Ishikawa (cell line): ENCODE results near the gene SZT2.

Experiments used
- CEBPB ChIP-seq: IDR thresholded peaks from 2 replicates; pipeline ENCODE4 v1.6.1; 2012
- CREB1 ChIP-seq: IDR thresholded peaks from 2 replicates; pipeline ENCODE4 v1.6.1; 2012; ENCODE audit warnings: low read depth
- EGR1 ChIP-seq: IDR thresholded peaks from 2 replicates; pipeline ENCODE4 v1.6.1; 2012
- EP300 ChIP-seq: IDR thresholded peaks from 2 replicates; pipeline ENCODE4 v1.6.1; 2012; ENCODE audit warnings: borderline replicate concordance
- FOXM1 ChIP-seq: IDR thresholded peaks from 2 replicates; pipeline ENCODE4 v1.6.1; 2012; ENCODE audit warnings: low read depth, borderline replicate concordance
- MAX ChIP-seq: IDR thresholded peaks from 2 replicates; pipeline ENCODE4 v1.6.1; 2012
- NFIC ChIP-seq: IDR thresholded peaks from 2 replicates; pipeline ENCODE4 v1.6.1; 2012
- RAD21 ChIP-seq: IDR thresholded peaks from 2 replicates; pipeline ENCODE4 v1.6.1; 2012; ENCODE audit warnings: low read depth
- REST ChIP-seq: IDR thresholded peaks from 2 replicates; pipeline ENCODE4 v1.6.1; 2012; ENCODE audit warnings: low read depth, mild to moderate bottlenecking
- TAF1 ChIP-seq: IDR thresholded peaks from 2 replicates; pipeline ENCODE4 v1.6.1; 2012; ENCODE audit warnings: low read depth, mild to moderate bottlenecking
- TCF12 ChIP-seq: IDR thresholded peaks from 2 replicates; pipeline ENCODE4 v1.6.1; 2012; ENCODE audit warnings: low read depth
- TEAD4 ChIP-seq: IDR thresholded peaks from 2 replicates; pipeline ENCODE4 v1.6.1; 2012
- USF1 ChIP-seq: IDR thresholded peaks from 2 replicates; pipeline ENCODE4 v1.6.1; 2012
- YY1 ChIP-seq: IDR thresholded peaks from 2 replicates; pipeline ENCODE4 v1.6.1; 2012; ENCODE audit warnings: low read depth
- ZBTB7A ChIP-seq: IDR thresholded peaks from 2 replicates; pipeline ENCODE4 v1.6.1; 2012; ENCODE audit warnings: low read depth

SZT2 gene

GRCh38 chr1:43381612-43382011 is 8.1 kb upstream of the SZT2 start:
- TF ChIP-seq FOXM1, result no peak
- no peak for TF ChIP-seq TEAD4
- no peak for TF ChIP-seq YY1
- TF ChIP-seq USF1, result no peak
- no peak for TF ChIP-seq TAF1
- no peak for TF ChIP-seq RAD21
- TF ChIP-seq CREB1, result no peak
- no peak for TF ChIP-seq ZBTB7A
- TF ChIP-seq MAX, result no peak
- no peak for TF ChIP-seq EGR1
- TF ChIP-seq TCF12, result no peak
- no peak for TF ChIP-seq REST
- no peak for TF ChIP-seq NFIC
- TF ChIP-seq EP300, result no peak
- no peak for TF ChIP-seq CEBPB

- TF ChIP-seq MAX (no peak), TCF12 (no peak), RAD21 (no peak), EGR1 (no peak), CREB1 (no peak), REST (no peak), TEAD4 (no peak)
These were observed 7.5 kb upstream of the SZT2 start for GRCh38 chr1:43382027-43382779.

GRCh38 chr1:43383449-43383848 is 6.2 kb upstream of the SZT2 start:
- TF ChIP-seq ZBTB7A (no peak), REST (no peak), CREB1 (no peak), TAF1 (no peak), RAD21 (peak; percentile 21; the same call in 1 of the 2 replicates)

GRCh38 chr1:43386676-43387075 is 3.0 kb upstream of the SZT2 start:
- TF ChIP-seq FOXM1 (no peak), TEAD4 (no peak), RAD21 (no peak), REST (no peak), YY1 (no peak), EGR1 (no peak), EP300 (no peak), NFIC (no peak), USF1 (no peak), CEBPB (no peak), MAX (no peak)
